HEK293 (cell line): ENCODE data around the gene S100A11.

Experiments
- BCL6B ChIP-seq: fragments of 450-650 bp; formaldehyde crosslinking; IDR thresholded peaks from 2 replicates; pipeline ENCODE4 v1.5.1; 2017; ENCODE audit warnings: missing biosample characterization, missing genetic modification characterization
- GLIS1 ChIP-seq: fragments of 450-650 bp; formaldehyde crosslinking; IDR thresholded peaks from 2 replicates; pipeline ENCODE4 v1.5.1; 2016; ENCODE audit warnings: missing biosample characterization, missing genetic modification characterization
- KLF7 ChIP-seq: fragments of 450-650 bp; formaldehyde crosslinking; IDR thresholded peaks from 2 replicates; pipeline ENCODE4 v1.5.1; 2016; ENCODE audit warnings: missing biosample characterization, missing genetic modification characterization, borderline replicate concordance
- KLF8 ChIP-seq: fragments of 450-650 bp; formaldehyde crosslinking; IDR thresholded peaks from 2 replicates; pipeline ENCODE4 v1.5.1; 2016; ENCODE audit warnings: missing biosample characterization, missing genetic modification characterization
- KLF9 ChIP-seq: fragments of 450-650 bp; formaldehyde crosslinking; IDR thresholded peaks from 2 replicates; pipeline ENCODE4 v1.5.1; 2016; ENCODE audit warnings: missing biosample characterization, missing genetic modification characterization, low read depth
- OSR2 ChIP-seq: fragments of 450-650 bp; formaldehyde crosslinking; IDR thresholded peaks from 2 replicates; pipeline ENCODE4 v1.5.1; 2016; ENCODE audit warnings: missing biosample characterization, missing genetic modification characterization
- PRDM10 ChIP-seq: fragments of 450-650 bp; formaldehyde crosslinking; IDR thresholded peaks from 2 replicates; pipeline ENCODE4 v1.5.1; 2016; ENCODE audit warnings: missing biosample characterization, missing genetic modification characterization
- SCRT2 ChIP-seq: fragments of 450-650 bp; formaldehyde crosslinking; IDR thresholded peaks from 2 replicates; pipeline ENCODE4 v1.5.1; 2016; ENCODE audit warnings: missing biosample characterization, missing genetic modification characterization
- SP7 ChIP-seq: fragments of 450-650 bp; formaldehyde crosslinking; IDR thresholded peaks from 2 replicates; pipeline ENCODE4 v1.5.1; 2016; ENCODE audit warnings: missing biosample characterization, missing genetic modification characterization
- ZIC2 ChIP-seq: fragments of 450-650 bp; formaldehyde crosslinking; IDR thresholded peaks from 2 replicates; pipeline ENCODE4 v1.5.1; 2016; ENCODE audit warnings: missing biosample characterization, missing genetic modification characterization
- ZNF132 ChIP-seq: fragments of 450-650 bp; formaldehyde crosslinking; IDR thresholded peaks from 2 replicates; pipeline ENCODE4 v1.5.1; 2017; ENCODE audit warnings: missing biosample characterization, missing genetic modification characterization, borderline replicate concordance
- ZNF140 ChIP-seq: fragments of 450-650 bp; formaldehyde crosslinking; IDR thresholded peaks from 2 replicates; pipeline ENCODE4 v1.5.1; 2016; ENCODE audit warnings: missing biosample characterization, missing genetic modification characterization
- ZNF16 ChIP-seq: fragments of 450-650 bp; formaldehyde crosslinking; IDR thresholded peaks from 2 replicates; pipeline ENCODE4 v1.5.1; 2016; ENCODE audit warnings: low read depth, missing biosample characterization, missing genetic modification characterization
- ZNF19 ChIP-seq: fragments of 450-650 bp; formaldehyde crosslinking; IDR thresholded peaks from 2 replicates; pipeline ENCODE4; 2016; ENCODE audit warnings: missing biosample characterization, missing genetic modification characterization, low read depth
- ZNF23 ChIP-seq: fragments of 450-650 bp; formaldehyde crosslinking; IDR thresholded peaks from 2 replicates; pipeline ENCODE4 v1.5.1; 2016; ENCODE audit warnings: missing biosample characterization, missing genetic modification characterization, borderline replicate concordance
- ZNF311 ChIP-seq: fragments of 450-650 bp; formaldehyde crosslinking; IDR thresholded peaks from 2 replicates; pipeline ENCODE4 v1.5.1; 2017; ENCODE audit warnings: missing biosample characterization, missing genetic modification characterization, borderline replicate concordance
- ZNF341 ChIP-seq: fragments of 450-650 bp; formaldehyde crosslinking; IDR thresholded peaks from 2 replicates; pipeline ENCODE4; 2016; ENCODE audit warnings: low read depth, missing biosample characterization, missing genetic modification characterization
- ZNF354C ChIP-seq: fragments of 450-650 bp; formaldehyde crosslinking; IDR thresholded peaks from 2 replicates; pipeline ENCODE4 v1.5.1; 2016; ENCODE audit warnings: missing biosample characterization, missing genetic modification characterization, low read depth, borderline replicate concordance
- ZNF394 ChIP-seq: fragments of 450-650 bp; formaldehyde crosslinking; IDR thresholded peaks from 2 replicates; pipeline ENCODE4 v1.5.1; 2016; ENCODE audit warnings: missing biosample characterization, missing genetic modification characterization, mild to moderate bottlenecking, moderate library complexity, borderline replicate concordance
- ZNF398 ChIP-seq: fragments of 450-650 bp; formaldehyde crosslinking; IDR thresholded peaks from 2 replicates; pipeline ENCODE4 v1.5.1; 2017; ENCODE audit warnings: missing biosample characterization, missing genetic modification characterization
- ZNF423 ChIP-seq: fragments of 450-650 bp; formaldehyde crosslinking; IDR thresholded peaks from 2 replicates; pipeline ENCODE4 v1.5.1; 2016; ENCODE audit warnings: missing biosample characterization, missing genetic modification characterization
- ZNF449 ChIP-seq: fragments of 450-650 bp; formaldehyde crosslinking; IDR thresholded peaks from 2 replicates; pipeline ENCODE4 v1.5.1; 2017; ENCODE audit warnings: missing biosample characterization, mild to moderate bottlenecking, missing genetic modification characterization, moderate library complexity
- ZNF544 ChIP-seq: fragments of 450-650 bp; formaldehyde crosslinking; IDR thresholded peaks from 2 replicates; pipeline ENCODE4 v1.5.0; 2017; ENCODE audit warnings: missing biosample characterization, missing genetic modification characterization
- ZNF571 ChIP-seq: fragments of 450-650 bp; formaldehyde crosslinking; IDR thresholded peaks from 2 replicates; pipeline ENCODE4 v1.5.0; 2017; ENCODE audit warnings: missing biosample characterization, missing genetic modification characterization
- ZNF596 ChIP-seq: fragments of 450-650 bp; IDR thresholded peaks from 2 replicates; pipeline ENCODE4 v1.5.0; 2018; ENCODE audit warnings: missing biosample characterization, mild to moderate bottlenecking, missing genetic modification characterization, moderate library complexity
- ZNF600 ChIP-seq: fragments of 450-650 bp; formaldehyde crosslinking; IDR thresholded peaks from 2 replicates; pipeline ENCODE4 v1.5.1; 2016; ENCODE audit warnings: missing biosample characterization, missing genetic modification characterization
- ZNF670 ChIP-seq: fragments of 450-650 bp; formaldehyde crosslinking; IDR thresholded peaks from 2 replicates; pipeline ENCODE4 v1.5.1; 2016; ENCODE audit warnings: missing biosample characterization, missing genetic modification characterization, low read depth
- ZNF768 ChIP-seq: fragments of 450-650 bp; formaldehyde crosslinking; IDR thresholded peaks from 2 replicates; pipeline ENCODE4 v1.5.1; 2018; ENCODE audit warnings: missing biosample characterization, mild to moderate bottlenecking, missing genetic modification characterization
- ZNF843 ChIP-seq: fragments of 450-650 bp; formaldehyde crosslinking; IDR thresholded peaks from 2 replicates; pipeline ENCODE4 v1.5.1; 2016; ENCODE audit warnings: missing biosample characterization, missing genetic modification characterization
- ZSCAN4 ChIP-seq: fragments of 450-650 bp; formaldehyde crosslinking; IDR thresholded peaks from 2 replicates; pipeline ENCODE4 v1.5.1; 2017; ENCODE audit warnings: missing biosample characterization, missing genetic modification characterization
- ZXDB ChIP-seq: fragments of 450-650 bp; formaldehyde crosslinking; IDR thresholded peaks from 2 replicates; pipeline ENCODE4 v1.5.1; 2016; ENCODE audit warnings: missing biosample characterization, missing genetic modification characterization

S100A11 gene

GRCh38 chr1:152034654-152035538, 1.9 kb downstream of the S100A11 start (continued):
- peak; percentile 52; the same call in 1 of the 2 replicates for TF ChIP-seq ZNF449 (tag by site-specific recombination)
- TF ChIP-seq ZNF571 (tag by site-specific recombination): no peak
- peak; percentile 77 for TF ChIP-seq SCRT2
- peak; percentile 77 for TF ChIP-seq ZNF600 (tag by site-specific recombination)
- TF ChIP-seq ZNF670: no peak
- TF ChIP-seq ZNF23 (tag by site-specific recombination): no peak
- TF ChIP-seq ZNF423 (tag by site-specific recombination): no peak
- TF ChIP-seq ZNF132 (tag by site-specific recombination): no peak
- TF ChIP-seq OSR2 (tag by site-specific recombination): no peak
- no peak for TF ChIP-seq ZNF768 (tag by site-specific recombination)
- peak; percentile 12; the same call in 1 of the 2 replicates for TF ChIP-seq KLF8
- TF ChIP-seq ZNF16 (tag by site-specific recombination): no peak
- no peak for TF ChIP-seq ZNF19 (tag by site-specific recombination)
- TF ChIP-seq PRDM10: peak; percentile 50; the same call in 1 of the 2 replicates
- no peak for TF ChIP-seq ZNF544 (tag by site-specific recombination)
- no peak for TF ChIP-seq ZNF843
- TF ChIP-seq ZXDB (tag by site-specific recombination): peak; percentile 78
- TF ChIP-seq BCL6B (tag by site-specific recombination): no peak
- TF ChIP-seq ZNF394 (tag by site-specific recombination): 0 out of 2 replicates have a peak, but pooled peaks have one; percentile 12
- no peak for TF ChIP-seq ZNF398 (tag by site-specific recombination)
- no peak for TF ChIP-seq KLF7 (tag by site-specific recombination)
- no peak for TF ChIP-seq ZNF341
- no peak for TF ChIP-seq ZNF596
- peak; percentile 41; the same call in 1 of the 2 replicates for TF ChIP-seq KLF9 (tag by site-specific recombination)
- TF ChIP-seq ZNF140: no peak
- TF ChIP-seq SP7 (tag by site-specific recombination): peak; percentile 96
- TF ChIP-seq ZNF354C: no peak
- TF ChIP-seq ZNF311 (tag by site-specific recombination): no peak
- peak; percentile 80 for TF ChIP-seq GLIS1 (tag by site-specific recombination)
- no peak for TF ChIP-seq ZIC2 (tag by site-specific recombination)
- TF ChIP-seq ZSCAN4 (tag by site-specific recombination): no peak
